GM21390 (cell line): ENCODE data around the gene AMFR.

Experiments
- ATAC-seq: cut with Tn5 transposase; IDR thresholded peaks from one replicate; pipeline ENCODE4 v1.9.1; 2021; ENCODE audit not compliant: unreplicated experiment

Gene AMFR

GRCh38 chr16:56336071-56336688, 89.2 kb downstream of the AMFR start:
- no peak for ATAC-seq

- ATAC-seq: no peak
Measured at GRCh38 chr16:56334761-56335160, 90.6 kb downstream of the AMFR start.

GRCh38 chr16:56332464-56333079, 92.8 kb downstream of the AMFR start:
- ATAC-seq: no peak

GRCh38 chr16:56331915-56332314, 93.4 kb downstream of the AMFR start:
- ATAC-seq: no peak

GRCh38 chr16:56331399-56331798, 93.9 kb downstream of the AMFR start:
- no peak for ATAC-seq

- no peak for ATAC-seq
Measured at GRCh38 chr16:56330476-56330875, 94.9 kb downstream of the AMFR start.

- ATAC-seq: no peak
Measured at GRCh38 chr16:56329887-56330286, 95.5 kb downstream of the AMFR start.

GRCh38 chr16:56328276-56329022, 96.9 kb downstream of the AMFR start:
- no peak for ATAC-seq

GRCh38 chr16:56327929-56328258, 97.5 kb downstream of the AMFR start:
- no peak for ATAC-seq

GRCh38 chr16:56327071-56327928, 98.0 kb downstream of the AMFR start:
- no peak for ATAC-seq

- ATAC-seq: no peak
Measured at GRCh38 chr16:56325956-56326355, 99.4 kb downstream of the AMFR start.

- ATAC-seq: no peak
Measured at GRCh38 chr16:56324406-56324805, 100.9 kb downstream of the AMFR start.

- no peak for ATAC-seq
Measured at GRCh38 chr16:56321571-56321970, 103.8 kb downstream of the AMFR start.

GRCh38 chr16:56320811-56321558, 104.4 kb downstream of the AMFR start:
- no peak for ATAC-seq

- no peak for ATAC-seq
Measured at GRCh38 chr16:56320056-56320455, 105.3 kb downstream of the AMFR start.

- ATAC-seq: no peak
Measured at GRCh38 chr16:56319376-56319775, 106.0 kb downstream of the AMFR start.

GRCh38 chr16:56318827-56319140, 106.6 kb downstream of the AMFR start:
- no peak for ATAC-seq

GRCh38 chr16:56317998-56318826, 107.1 kb downstream of the AMFR start:
- ATAC-seq: peak; percentile 97

- no peak for ATAC-seq
Measured at GRCh38 chr16:56316545-56316944, 108.8 kb downstream of the AMFR start.

GRCh38 chr16:56315955-56316354, 109.4 kb downstream of the AMFR start:
- no peak for ATAC-seq
